ENCODE results near the gene PRKG1.

The PRKG1 gene

GRCh38 chr10:51729822-51730555, 655.7 kb downstream of the PRKG1 start:
- no peaks in the 10 kb centered on the region for H3K27me3 ChIP-seq (ENCODE audit: low read depth, low read length)
- H2AFZ ChIP-seq (ENCODE audit: low read depth, low read length) = no peak overlapping the region
- no peak overlapping the region for H3K4me2 ChIP-seq (ENCODE audit: low read length)
- no peaks in the 10 kb centered on the region for H3K36me3 ChIP-seq (replicated peaks; ENCODE audit: low read depth, low read length)
- no peaks in the 10 kb centered on the region for H3K9me3 ChIP-seq (ENCODE audit: insufficient read depth, low read length)
- no peak overlapping the region for H3K9ac ChIP-seq (ENCODE audit: low read length)
- H3K27ac ChIP-seq (ENCODE audit: low read length) = no peak overlapping the region
- no peak overlapping the region for H3K4me3 ChIP-seq (ENCODE audit: low read length)
- H4K20me1 ChIP-seq (ENCODE audit: insufficient read depth, low read length) = no peaks in the 10 kb centered on the region
- H3K4me1 ChIP-seq (ENCODE audit: low read length) = peaks cover 6% of the 10 kb centered on the region
- no peaks in the 10 kb centered on the region for H3K79me2 ChIP-seq (ENCODE audit: low read length)
- TF ChIP-seq, protein P1, sequence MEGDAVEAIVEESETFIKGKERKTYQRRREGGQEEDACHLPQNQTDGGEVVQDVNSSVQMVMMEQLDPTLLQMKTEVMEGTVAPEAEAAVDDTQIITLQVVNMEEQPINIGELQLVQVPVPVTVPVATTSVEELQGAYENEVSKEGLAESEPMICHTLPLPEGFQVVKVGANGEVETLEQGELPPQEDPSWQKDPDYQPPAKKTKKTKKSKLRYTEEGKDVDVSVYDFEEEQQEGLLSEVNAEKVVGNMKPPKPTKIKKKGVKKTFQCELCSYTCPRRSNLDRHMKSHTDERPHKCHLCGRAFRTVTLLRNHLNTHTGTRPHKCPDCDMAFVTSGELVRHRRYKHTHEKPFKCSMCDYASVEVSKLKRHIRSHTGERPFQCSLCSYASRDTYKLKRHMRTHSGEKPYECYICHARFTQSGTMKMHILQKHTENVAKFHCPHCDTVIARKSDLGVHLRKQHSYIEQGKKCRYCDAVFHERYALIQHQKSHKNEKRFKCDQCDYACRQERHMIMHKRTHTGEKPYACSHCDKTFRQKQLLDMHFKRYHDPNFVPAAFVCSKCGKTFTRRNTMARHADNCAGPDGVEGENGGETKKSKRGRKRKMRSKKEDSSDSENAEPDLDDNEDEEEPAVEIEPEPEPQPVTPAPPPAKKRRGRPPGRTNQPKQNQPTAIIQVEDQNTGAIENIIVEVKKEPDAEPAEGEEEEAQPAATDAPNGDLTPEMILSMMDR (IDR thresholded peaks at IDR 0.05; ENCODE audit: low read depth, low read length) = no peak
- TF ChIP-seq EZH2phosphoT487 (IDR thresholded peaks at IDR 0.05; ENCODE audit: low read depth) = no peak

DNA sequence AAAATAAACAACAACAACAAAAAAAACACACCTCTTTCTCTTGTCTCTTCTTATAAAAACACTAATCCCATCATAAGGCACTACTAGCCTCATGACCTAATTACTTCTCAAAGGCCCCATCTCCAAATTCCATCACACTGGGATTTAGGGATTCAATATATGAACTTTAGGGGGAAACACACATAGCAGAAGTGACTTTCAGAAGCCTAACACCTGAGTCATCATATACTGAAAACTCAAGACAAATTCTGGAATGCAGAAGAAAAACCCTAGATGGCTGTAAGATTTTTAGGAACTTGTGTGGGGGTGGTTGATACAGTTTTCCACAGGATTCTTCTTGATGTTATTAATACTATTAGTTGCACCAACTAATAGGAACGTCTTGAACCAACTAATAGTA, 658.8 kb downstream of the PRKG1 start:
- no peak overlapping the region for H3K9ac ChIP-seq (ENCODE audit: low read length)
- no peaks in the 10 kb centered on the region for H3K36me3 ChIP-seq (replicated peaks; ENCODE audit: low read depth, low read length)
- H3K4me3 ChIP-seq (ENCODE audit: low read length) = no peak overlapping the region
- TF ChIP-seq EZH2phosphoT487 (IDR thresholded peaks at IDR 0.05; ENCODE audit: low read depth) = no peak
- TF ChIP-seq, protein P1 (IDR thresholded peaks at IDR 0.05; ENCODE audit: low read depth, low read length) = no peak
- H3K27ac ChIP-seq (ENCODE audit: low read length) = no peak overlapping the region
- H3K4me2 ChIP-seq (ENCODE audit: low read length) = no peak overlapping the region
- 0 out of 2 replicates have a peak, but pooled peaks cover under 1% of the 10 kb centered on the region for H3K4me1 ChIP-seq (ENCODE audit: low read length)
- no peaks in the 10 kb centered on the region for H4K20me1 ChIP-seq (ENCODE audit: insufficient read depth, low read length)
- H3K79me2 ChIP-seq (ENCODE audit: low read length) = no peaks in the 10 kb centered on the region
- H2AFZ ChIP-seq (ENCODE audit: low read depth, low read length) = no peak overlapping the region
- no peaks in the 10 kb centered on the region for H3K9me3 ChIP-seq (ENCODE audit: insufficient read depth, low read length)
- H3K27me3 ChIP-seq (ENCODE audit: low read depth, low read length) = no peaks in the 10 kb centered on the region

- no peak overlapping the region for H3K9ac ChIP-seq (ENCODE audit: low read length)
- no peaks in the 10 kb centered on the region for H3K79me2 ChIP-seq (ENCODE audit: low read length)
- H3K4me2 ChIP-seq (ENCODE audit: low read length) = peak overlapping the region; percentile 64
- H3K4me3 ChIP-seq (ENCODE audit: low read length) = peak overlapping the region; percentile 48
- H2AFZ ChIP-seq (ENCODE audit: low read depth, low read length) = no peak overlapping the region
- no peak overlapping the region for H3K27ac ChIP-seq (ENCODE audit: low read length)
- H4K20me1 ChIP-seq (ENCODE audit: insufficient read depth, low read length) = no peaks in the 10 kb centered on the region
- TF ChIP-seq EZH2phosphoT487 (IDR thresholded peaks at IDR 0.05; ENCODE audit: low read depth) = no peak
- TF ChIP-seq, protein P1 (IDR thresholded peaks at IDR 0.05; ENCODE audit: low read depth, low read length) = no peak
- H3K36me3 ChIP-seq (replicated peaks; ENCODE audit: low read depth, low read length) = no peaks in the 10 kb centered on the region
- no peaks in the 10 kb centered on the region for H3K9me3 ChIP-seq (ENCODE audit: insufficient read depth, low read length)
- no peaks in the 10 kb centered on the region for H3K27me3 ChIP-seq (ENCODE audit: low read depth, low read length)
- H3K4me1 ChIP-seq (ENCODE audit: low read length) = peaks cover 7% of the 10 kb centered on the region
These were observed 668.9 kb downstream of the PRKG1 start for GRCh38 chr10:51743146-51743545.

DNA sequence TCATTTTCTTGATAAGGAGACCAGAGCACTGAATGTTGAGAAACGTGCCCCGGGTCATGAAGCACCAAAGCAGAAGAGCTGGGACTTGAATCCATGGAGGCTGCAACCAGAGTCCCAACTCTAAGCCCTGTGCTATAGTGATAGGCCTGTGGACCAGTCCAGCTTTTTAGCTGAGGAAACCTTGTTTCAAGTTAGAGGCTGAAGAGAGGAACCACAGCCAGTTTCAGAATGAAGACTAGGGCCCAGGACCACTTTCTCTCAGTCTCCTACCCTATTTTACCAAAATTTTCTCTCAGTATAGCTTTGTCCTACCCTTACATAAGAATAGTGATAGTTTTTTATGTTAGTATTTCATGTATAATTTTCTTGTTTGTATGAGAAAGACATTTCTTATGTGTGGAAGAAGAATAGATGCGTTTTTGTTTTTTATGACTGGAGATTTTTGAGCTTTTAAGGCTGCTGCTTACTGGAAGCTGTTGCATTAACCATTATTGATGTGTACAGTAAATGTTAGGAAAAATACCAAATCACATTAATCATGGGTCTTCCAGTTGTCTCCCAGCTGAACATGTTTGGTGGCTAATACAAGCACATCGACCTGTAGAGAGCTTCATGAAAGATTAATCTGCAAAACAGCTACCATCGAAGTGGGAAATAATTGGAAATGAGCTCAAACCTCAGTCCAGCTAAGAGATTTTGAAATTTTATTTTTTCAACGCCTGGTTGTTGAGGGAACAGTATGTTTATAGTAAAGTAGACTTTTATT, 670.1 kb downstream of the PRKG1 start:
- Histone ChIP-seq H3K27ac (ENCODE audit: low read length) (no peak overlapping the region), H3K4me2 (ENCODE audit: low read length) (no peak overlapping the region), H3K79me2 (ENCODE audit: low read length) (no peaks in the 10 kb centered on the region), H3K4me3 (ENCODE audit: low read length) (no peak overlapping the region), H4K20me1 (ENCODE audit: insufficient read depth, low read length) (no peaks in the 10 kb centered on the region), H3K9ac (ENCODE audit: low read length) (no peak overlapping the region), H3K27me3 (ENCODE audit: low read depth, low read length) (no peaks in the 10 kb centered on the region), H3K36me3 (replicated peaks; ENCODE audit: low read depth, low read length) (no peaks in the 10 kb centered on the region), H3K9me3 (ENCODE audit: insufficient read depth, low read length) (no peaks in the 10 kb centered on the region), H2AFZ (ENCODE audit: low read depth, low read length) (no peak overlapping the region), H3K4me1 (ENCODE audit: low read length) (peaks cover 7% of the 10 kb centered on the region)
- TF ChIP-seq, protein P1 (IDR thresholded peaks at IDR 0.05; ENCODE audit: low read depth, low read length) = no peak
- no peak for TF ChIP-seq EZH2phosphoT487 (IDR thresholded peaks at IDR 0.05; ENCODE audit: low read depth)

All from OCI-LY3 (cell line).